SK-N-SH treated with all-trans-retinoic acid at 6 μM for 48 hours (cell line): ENCODE data around the gene DMAC2.
"Not testable (repeated sequence)": the region's sequence is repeated elsewhere in the genome, so short reads cannot be mapped to it uniquely, and the experiment has no call there.

Experiments
- ATAC-seq: fragments of 200-7000 bp; cut with Tn5 transposase; 3 replicates; pipeline ENCODE4 v1.9.1; 2020; ENCODE audit warnings: mild to moderate bottlenecking, moderate library complexity
- ARNTL ChIP-seq: fragments of 450-650 bp; formaldehyde crosslinking; IDR thresholded peaks from 2 replicates; pipeline ENCODE4 v1.5.0; 2020; ENCODE audit warnings: low read depth, mild to moderate bottlenecking, moderate library complexity, borderline replicate concordance
- BACH2 ChIP-seq: fragments of 250-450 bp; sonication (Bioruptor Pico); IDR thresholded peaks from 2 replicates; pipeline ENCODE4 v1.9.0; 2021; ENCODE audit warnings: mild to moderate bottlenecking, borderline replicate concordance
- CSDC2 ChIP-seq: fragments of 250-450 bp; sonication (Bioruptor Pico); IDR thresholded peaks from 2 replicates; pipeline ENCODE4 v1.5.0; 2020; ENCODE audit warnings: mild to moderate bottlenecking, moderate library complexity
- ESRRG ChIP-seq: fragments of 250-450 bp; sonication (Bioruptor Pico); IDR thresholded peaks from 2 replicates; pipeline ENCODE4 v1.6.1; 2021; ENCODE audit warnings: mild to moderate bottlenecking
- GLIS3 ChIP-seq: fragments of 250-450 bp; sonication (Bioruptor Pico); IDR thresholded peaks from 2 replicates; pipeline ENCODE4 v1.5.0; 2020; ENCODE audit warnings: mild to moderate bottlenecking, moderate library complexity
- ISL1 ChIP-seq: fragments of 250-450 bp; sonication (Bioruptor Pico); IDR thresholded peaks from 2 replicates; pipeline ENCODE4 v2.1.2; 2022; ENCODE audit warnings: mild to moderate bottlenecking, moderate library complexity
- OSR1 ChIP-seq: fragments of 250-450 bp; sonication (Bioruptor Pico); IDR thresholded peaks from 2 replicates; pipeline ENCODE4 v1.8.0; 2022; ENCODE audit warnings: moderate library complexity, mild to moderate bottlenecking, inconsistent platforms
- PPARA ChIP-seq: fragments of 250-450 bp; sonication (Bioruptor Pico); IDR thresholded peaks from 2 replicates; pipeline ENCODE4 v1.5.0; 2020; ENCODE audit warnings: mild to moderate bottlenecking, borderline replicate concordance
- RARB ChIP-seq: fragments of 250-450 bp; sonication (Bioruptor Pico); IDR thresholded peaks from 2 replicates; pipeline ENCODE4 v1.8.0; 2021; ENCODE audit warnings: mild to moderate bottlenecking, moderate library complexity
- SNAI2 ChIP-seq: fragments of 250-450 bp; sonication (Bioruptor Pico); IDR thresholded peaks from 2 replicates; pipeline ENCODE4 v1.5.0; 2020; ENCODE audit warnings: mild to moderate bottlenecking, moderate library complexity
- TCF4 ChIP-seq: fragments of 250-450 bp; sonication (Bioruptor Pico); IDR thresholded peaks from 2 replicates; pipeline ENCODE4 v1.8.0; 2021; ENCODE audit warnings: mild to moderate bottlenecking, moderate library complexity, borderline replicate concordance
- TOX ChIP-seq: fragments of 250-450 bp; sonication (Bioruptor Pico); IDR thresholded peaks from 2 replicates; pipeline ENCODE4 v1.8.0; 2021; ENCODE audit warnings: mild to moderate bottlenecking, moderate library complexity, borderline replicate concordance
- ZC3H10 ChIP-seq: fragments of 250-450 bp; sonication (Bioruptor Pico); IDR thresholded peaks from 2 replicates; pipeline ENCODE4 v1.5.1; 2021; ENCODE audit warnings: mild to moderate bottlenecking, moderate library complexity
- ZFP3 ChIP-seq: fragments of 250-450 bp; sonication (Bioruptor Pico); IDR thresholded peaks from 2 replicates; pipeline ENCODE4 v1.5.0; 2020; ENCODE audit warnings: mild to moderate bottlenecking, moderate library complexity
- ZFP30 ChIP-seq: fragments of 450-650 bp; formaldehyde crosslinking; IDR thresholded peaks from 2 replicates; pipeline ENCODE4 v1.5.0; 2022; ENCODE audit warnings: mild to moderate bottlenecking, moderate library complexity
- ZNF565 ChIP-seq: fragments of 450-650 bp; formaldehyde crosslinking; conservative IDR thresholded peaks from 2 replicates; pipeline ENCODE4 v1.5.0; 2020; ENCODE audit warnings: low read depth, mild to moderate bottlenecking, moderate library complexity
- ZNF70 ChIP-seq: fragments of 450-650 bp; formaldehyde crosslinking; IDR thresholded peaks from 2 replicates; pipeline ENCODE4 v1.5.0; 2020; ENCODE audit warnings: mild to moderate bottlenecking, moderate library complexity
- ZNF8 ChIP-seq: fragments of 450-650 bp; formaldehyde crosslinking; IDR thresholded peaks from 2 replicates; pipeline ENCODE4 v1.5.0; 2020; ENCODE audit warnings: mild to moderate bottlenecking, moderate library complexity
- TF ChIP-seq, protein P1 (sequence below): fragments of 250-450 bp; sonication (Bioruptor Pico); IDR thresholded peaks from 2 replicates; pipeline ENCODE4 v1.8.0; 2020; ENCODE audit warnings: mild to moderate bottlenecking, moderate library complexity, borderline replicate concordance
- TF ChIP-seq, protein P2 (sequence below): fragments of 250-450 bp; sonication (Bioruptor Pico); IDR thresholded peaks from 2 replicates; pipeline ENCODE4 v1.5.0; 2020; ENCODE audit warnings: mild to moderate bottlenecking, moderate library complexity
- TF ChIP-seq, protein P3 (sequence below): fragments of 250-450 bp; sonication (Bioruptor Pico); IDR thresholded peaks from 2 replicates; pipeline ENCODE4 v1.5.1; 2021; ENCODE audit warnings: mild to moderate bottlenecking, moderate library complexity
- TF ChIP-seq, protein P4 (sequence below): fragments of 250-450 bp; sonication (Bioruptor Pico); IDR thresholded peaks from 2 replicates; pipeline ENCODE4 v1.5.1; 2020; ENCODE audit warnings: low read depth, mild to moderate bottlenecking, moderate library complexity

DMAC2 gene

DNA sequence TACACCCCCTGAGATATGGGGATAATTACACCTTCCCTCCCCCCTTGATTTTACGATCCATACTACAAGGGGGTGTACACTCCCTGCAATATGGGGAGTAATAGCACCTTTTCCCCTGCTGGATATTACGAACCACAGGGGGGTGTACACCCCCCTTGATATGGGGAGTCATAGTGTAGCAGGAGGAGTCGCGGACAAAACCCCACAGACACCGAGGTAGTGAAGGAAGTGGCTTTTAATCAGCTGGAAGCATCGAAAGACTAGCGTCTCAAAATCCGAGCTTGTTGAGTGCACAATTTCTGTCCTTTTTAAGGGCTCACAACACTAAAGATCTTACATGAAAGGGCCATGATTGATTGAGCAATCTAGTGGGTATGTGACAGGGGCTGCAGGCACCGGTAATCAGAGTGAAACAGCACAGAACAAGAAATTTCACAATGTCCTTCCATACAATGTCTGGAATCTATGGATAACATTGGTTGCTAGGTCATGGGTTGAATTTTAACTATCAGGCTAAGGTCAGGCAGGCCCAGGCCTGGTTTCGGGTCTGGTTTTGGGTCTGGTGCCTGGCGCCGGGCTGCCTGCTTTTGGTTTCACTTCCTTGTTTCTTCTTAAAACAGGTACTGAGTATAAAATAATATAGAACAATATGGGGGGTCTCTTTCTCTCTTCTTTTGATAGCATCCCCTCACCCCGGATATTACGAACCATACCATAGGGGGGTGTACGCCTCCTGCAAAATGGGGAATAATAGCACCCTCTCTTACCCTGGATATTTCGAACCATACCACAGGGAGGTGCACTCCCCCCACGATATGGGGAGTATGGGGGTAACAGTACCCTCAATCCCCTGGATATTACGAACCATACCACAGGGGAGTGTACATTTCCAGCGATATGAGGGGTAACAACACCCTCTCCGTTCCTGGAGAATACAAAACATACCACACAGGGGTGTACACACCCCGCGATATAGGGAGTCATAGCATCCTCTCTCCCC is 23.8 kb upstream of the DMAC2 start:
- not testable (repeated sequence) for ATAC-seq

DNA sequence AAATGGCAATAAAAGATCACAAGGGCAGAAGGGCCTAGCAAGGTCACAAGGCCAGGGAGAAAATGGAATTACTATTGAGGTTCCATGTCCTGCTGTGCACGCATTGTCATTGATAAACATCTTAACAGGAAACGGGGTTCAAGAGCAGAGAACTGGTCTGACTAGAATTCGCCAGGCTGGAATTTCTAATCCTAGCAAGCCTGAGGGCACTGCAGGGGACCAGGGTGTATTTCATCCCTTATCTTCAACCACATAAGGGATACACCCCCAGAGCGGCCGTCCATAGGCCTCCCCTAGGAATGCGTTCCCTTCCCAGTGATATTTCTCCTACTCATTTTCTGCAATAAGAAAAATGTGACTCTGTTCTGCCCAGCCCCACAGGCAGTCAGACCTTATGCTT is 22.8 kb upstream of the DMAC2 start:
- no peak for ATAC-seq
- TF ChIP-seq ZFP3 (CRISPR knock-in tag) (no peak), BACH2 (CRISPR knock-in tag) (no peak), ZFP30 (no peak)

DNA sequence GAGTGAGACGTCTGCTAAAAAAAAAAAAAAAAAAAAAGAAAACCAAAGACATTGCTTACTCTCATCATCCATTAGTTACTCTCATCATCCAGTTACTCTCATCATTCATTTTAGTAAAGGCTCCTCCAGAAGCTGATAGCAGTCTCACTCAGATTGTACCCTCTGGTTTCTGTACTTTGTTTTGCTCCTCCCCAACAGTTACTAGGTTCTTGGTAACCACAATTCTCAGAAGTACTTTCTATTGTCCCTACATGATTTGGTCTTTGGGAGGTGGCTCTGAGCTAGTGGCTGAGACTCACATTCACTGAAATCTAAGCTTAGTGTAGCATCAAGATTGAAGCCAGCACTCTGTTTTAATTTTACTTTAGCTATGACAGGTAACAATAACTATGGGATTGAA is 17.5 kb upstream of the DMAC2 start:
- TF ChIP-seq CSDC2 (CRISPR knock-in tag) (no peak), OSR1 (CRISPR knock-in tag) (no peak), TCF4 (no peak)
- TF ChIP-seq, protein P1, sequence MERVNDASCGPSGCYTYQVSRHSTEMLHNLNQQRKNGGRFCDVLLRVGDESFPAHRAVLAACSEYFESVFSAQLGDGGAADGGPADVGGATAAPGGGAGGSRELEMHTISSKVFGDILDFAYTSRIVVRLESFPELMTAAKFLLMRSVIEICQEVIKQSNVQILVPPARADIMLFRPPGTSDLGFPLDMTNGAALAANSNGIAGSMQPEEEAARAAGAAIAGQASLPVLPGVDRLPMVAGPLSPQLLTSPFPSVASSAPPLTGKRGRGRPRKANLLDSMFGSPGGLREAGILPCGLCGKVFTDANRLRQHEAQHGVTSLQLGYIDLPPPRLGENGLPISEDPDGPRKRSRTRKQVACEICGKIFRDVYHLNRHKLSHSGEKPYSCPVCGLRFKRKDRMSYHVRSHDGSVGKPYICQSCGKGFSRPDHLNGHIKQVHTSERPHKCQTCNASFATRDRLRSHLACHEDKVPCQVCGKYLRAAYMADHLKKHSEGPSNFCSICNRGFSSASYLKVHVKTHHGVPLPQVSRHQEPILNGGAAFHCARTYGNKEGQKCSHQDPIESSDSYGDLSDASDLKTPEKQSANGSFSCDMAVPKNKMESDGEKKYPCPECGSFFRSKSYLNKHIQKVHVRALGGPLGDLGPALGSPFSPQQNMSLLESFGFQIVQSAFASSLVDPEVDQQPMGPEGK: no peak
- ATAC-seq: no peak

DNA sequence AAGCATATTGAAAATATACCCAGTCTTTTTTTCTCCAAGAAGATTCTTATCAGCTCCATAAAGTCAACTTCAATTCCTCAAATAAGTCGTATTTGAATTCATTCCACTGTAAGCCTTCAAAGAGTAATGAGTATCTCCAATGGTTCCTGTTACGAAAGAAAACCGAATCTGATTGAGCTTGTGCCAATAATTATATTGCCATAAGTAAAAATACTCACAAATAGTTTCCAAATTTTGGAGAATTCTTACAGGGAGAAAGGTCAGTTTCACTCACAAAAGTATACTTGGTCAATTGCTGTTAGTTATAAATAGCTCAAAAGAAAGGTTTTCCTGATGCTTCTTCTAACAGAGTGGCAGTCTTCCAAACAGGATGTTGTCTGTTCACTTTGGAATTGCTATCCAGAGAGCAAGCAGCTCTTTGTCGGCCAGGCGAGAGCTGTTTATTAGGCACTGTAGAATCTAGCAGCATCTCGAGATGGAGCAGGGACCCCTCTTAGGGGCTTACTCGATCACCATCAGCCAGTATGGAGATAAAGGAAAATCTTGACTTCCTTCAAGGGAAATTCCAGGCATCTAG is 16.7 kb upstream of the DMAC2 start:
- TF ChIP-seq CSDC2 (CRISPR knock-in tag): no peak
- TF ChIP-seq, protein P1: no peak
- TF ChIP-seq, protein P2, sequence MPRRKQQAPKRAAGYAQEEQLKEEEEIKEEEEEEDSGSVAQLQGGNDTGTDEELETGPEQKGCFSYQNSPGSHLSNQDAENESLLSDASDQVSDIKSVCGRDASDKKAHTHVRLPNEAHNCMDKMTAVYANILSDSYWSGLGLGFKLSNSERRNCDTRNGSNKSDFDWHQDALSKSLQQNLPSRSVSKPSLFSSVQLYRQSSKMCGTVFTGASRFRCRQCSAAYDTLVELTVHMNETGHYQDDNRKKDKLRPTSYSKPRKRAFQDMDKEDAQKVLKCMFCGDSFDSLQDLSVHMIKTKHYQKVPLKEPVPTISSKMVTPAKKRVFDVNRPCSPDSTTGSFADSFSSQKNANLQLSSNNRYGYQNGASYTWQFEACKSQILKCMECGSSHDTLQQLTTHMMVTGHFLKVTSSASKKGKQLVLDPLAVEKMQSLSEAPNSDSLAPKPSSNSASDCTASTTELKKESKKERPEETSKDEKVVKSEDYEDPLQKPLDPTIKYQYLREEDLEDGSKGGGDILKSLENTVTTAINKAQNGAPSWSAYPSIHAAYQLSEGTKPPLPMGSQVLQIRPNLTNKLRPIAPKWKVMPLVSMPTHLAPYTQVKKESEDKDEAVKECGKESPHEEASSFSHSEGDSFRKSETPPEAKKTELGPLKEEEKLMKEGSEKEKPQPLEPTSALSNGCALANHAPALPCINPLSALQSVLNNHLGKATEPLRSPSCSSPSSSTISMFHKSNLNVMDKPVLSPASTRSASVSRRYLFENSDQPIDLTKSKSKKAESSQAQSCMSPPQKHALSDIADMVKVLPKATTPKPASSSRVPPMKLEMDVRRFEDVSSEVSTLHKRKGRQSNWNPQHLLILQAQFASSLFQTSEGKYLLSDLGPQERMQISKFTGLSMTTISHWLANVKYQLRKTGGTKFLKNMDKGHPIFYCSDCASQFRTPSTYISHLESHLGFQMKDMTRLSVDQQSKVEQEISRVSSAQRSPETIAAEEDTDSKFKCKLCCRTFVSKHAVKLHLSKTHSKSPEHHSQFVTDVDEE: no peak
- TF ChIP-seq RARB: no peak
- TF ChIP-seq BACH2 (CRISPR knock-in tag): no peak
- TF ChIP-seq ISL1: no peak
- no peak for TF ChIP-seq ZNF8
- TF ChIP-seq ZC3H10 (CRISPR knock-in tag): no peak
- TF ChIP-seq TOX: no peak
- TF ChIP-seq TCF4: no peak
- no peak for TF ChIP-seq ZFP30
- no peak for TF ChIP-seq SNAI2
- no peak for TF ChIP-seq GLIS3 (CRISPR knock-in tag)
- TF ChIP-seq PPARA (CRISPR knock-in tag): no peak
- TF ChIP-seq, protein P3, sequence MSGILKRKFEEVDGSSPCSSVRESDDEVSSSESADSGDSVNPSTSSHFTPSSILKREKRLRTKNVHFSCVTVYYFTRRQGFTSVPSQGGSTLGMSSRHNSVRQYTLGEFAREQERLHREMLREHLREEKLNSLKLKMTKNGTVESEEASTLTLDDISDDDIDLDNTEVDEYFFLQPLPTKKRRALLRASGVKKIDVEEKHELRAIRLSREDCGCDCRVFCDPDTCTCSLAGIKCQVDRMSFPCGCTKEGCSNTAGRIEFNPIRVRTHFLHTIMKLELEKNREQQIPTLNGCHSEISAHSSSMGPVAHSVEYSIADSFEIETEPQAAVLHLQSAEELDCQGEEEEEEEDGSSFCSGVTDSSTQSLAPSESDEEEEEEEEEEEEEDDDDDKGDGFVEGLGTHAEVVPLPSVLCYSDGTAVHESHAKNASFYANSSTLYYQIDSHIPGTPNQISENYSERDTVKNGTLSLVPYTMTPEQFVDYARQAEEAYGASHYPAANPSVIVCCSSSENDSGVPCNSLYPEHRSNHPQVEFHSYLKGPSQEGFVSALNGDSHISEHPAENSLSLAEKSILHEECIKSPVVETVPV: no peak
- TF ChIP-seq ARNTL (CRISPR knock-in tag): no peak
- TF ChIP-seq OSR1 (CRISPR knock-in tag): no peak
- TF ChIP-seq ZFP3 (CRISPR knock-in tag): no peak
- peak; percentile 28; the same call in 1 of the 3 replicates for ATAC-seq

DNA sequence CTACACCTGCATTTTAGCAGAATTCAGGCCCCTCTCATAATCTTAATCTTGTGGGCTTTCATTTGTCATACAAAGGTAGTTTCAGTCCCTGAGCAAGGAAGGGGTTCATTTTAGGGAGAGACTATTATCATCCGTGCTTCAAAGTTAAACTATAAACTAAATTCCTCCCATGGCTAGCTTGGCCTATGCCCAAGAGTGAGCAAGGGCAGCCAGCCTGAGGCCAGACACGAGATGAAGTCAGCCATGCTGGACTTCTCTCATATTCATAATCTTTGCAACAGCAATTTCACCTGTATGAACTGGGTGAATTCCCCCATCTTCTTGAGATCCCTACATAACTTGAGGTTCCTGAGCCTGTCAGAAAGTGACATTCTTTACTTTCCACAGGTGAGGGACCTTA is 16.2 kb upstream of the DMAC2 start:
- TF ChIP-seq OSR1 (CRISPR knock-in tag) (no peak), ESRRG (CRISPR knock-in tag) (no peak), RARB (no peak), ZNF70 (CRISPR knock-in tag) (no peak), SNAI2 (no peak), CSDC2 (CRISPR knock-in tag) (no peak), ISL1 (no peak), ZNF565 (CRISPR knock-in tag) (no peak), ZC3H10 (CRISPR knock-in tag) (no peak), ZFP3 (CRISPR knock-in tag) (no peak)
- TF ChIP-seq, protein P4, sequence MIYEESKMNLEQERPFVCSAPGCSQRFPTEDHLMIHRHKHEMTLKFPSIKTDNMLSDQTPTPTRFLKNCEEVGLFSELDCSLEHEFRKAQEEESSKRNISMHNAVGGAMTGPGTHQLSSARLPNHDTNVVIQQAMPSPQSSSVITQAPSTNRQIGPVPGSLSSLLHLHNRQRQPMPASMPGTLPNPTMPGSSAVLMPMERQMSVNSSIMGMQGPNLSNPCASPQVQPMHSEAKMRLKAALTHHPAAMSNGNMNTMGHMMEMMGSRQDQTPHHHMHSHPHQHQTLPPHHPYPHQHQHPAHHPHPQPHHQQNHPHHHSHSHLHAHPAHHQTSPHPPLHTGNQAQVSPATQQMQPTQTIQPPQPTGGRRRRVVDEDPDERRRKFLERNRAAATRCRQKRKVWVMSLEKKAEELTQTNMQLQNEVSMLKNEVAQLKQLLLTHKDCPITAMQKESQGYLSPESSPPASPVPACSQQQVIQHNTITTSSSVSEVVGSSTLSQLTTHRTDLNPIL: no peak
- ATAC-seq: no peak
